GM10248 (cell line): ENCODE data around the gene IER5L.
"Not testable (repeated sequence)": the region's sequence is repeated elsewhere in the genome, so short reads cannot be mapped to it uniquely, and the experiment has no call there.

Source experiments
- CTCF ChIA-PET: fragments of 300-600 bp; sonication (Branson Sonifier 250); formaldehyde crosslinking; extraction: SDS; loops from one replicate; lab custom pipeline; 2021; ENCODE audit warnings: antibody characterized with exemption; lab: Yijun Ruan, JAX
- POLR2A ChIA-PET: fragments of 350-650 bp; sonication (Branson Sonifier 250); formaldehyde crosslinking; extraction: SDS; loops from one replicate; lab custom pipeline; 2020; ENCODE audit warnings: antibody characterized with exemption; lab: Yijun Ruan, JAX
- DNase-seq: peaks from one replicate; pipeline ENCODE4 v3.0.0; 2012; ENCODE audit errors: extremely low spot score
- TF ChIP-seq, protein P1 (sequence below): IDR thresholded peaks from 2 replicates; pipeline ENCODE4 v1.5.1; 2012; ENCODE audit warnings: mild to moderate bottlenecking, low read depth; ENCODE audit errors: extremely low read depth, missing control alignments, control extremely low read depth

IER5L gene

DNA sequence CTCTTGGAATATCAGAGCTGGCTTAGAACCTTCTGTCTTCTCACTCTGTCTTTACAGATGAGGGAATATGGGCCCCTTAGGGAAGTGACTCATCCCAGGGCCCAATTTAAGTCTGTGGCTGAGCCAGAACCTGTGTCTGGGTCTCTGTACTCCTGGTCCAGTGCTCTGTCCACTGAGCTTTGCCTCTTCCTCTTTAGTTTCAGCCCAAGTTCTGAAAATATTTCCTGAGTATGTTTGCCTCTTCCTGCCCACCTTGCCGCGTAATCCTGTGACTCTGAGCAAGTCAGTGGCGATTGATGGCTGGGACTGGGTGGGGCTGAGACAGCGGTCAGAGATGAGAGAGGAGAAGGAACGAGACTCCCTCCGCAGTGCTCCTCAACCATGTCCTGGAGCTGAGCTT, 7.8 kb downstream of the IER5L start:
- TF ChIP-seq, protein P1, sequence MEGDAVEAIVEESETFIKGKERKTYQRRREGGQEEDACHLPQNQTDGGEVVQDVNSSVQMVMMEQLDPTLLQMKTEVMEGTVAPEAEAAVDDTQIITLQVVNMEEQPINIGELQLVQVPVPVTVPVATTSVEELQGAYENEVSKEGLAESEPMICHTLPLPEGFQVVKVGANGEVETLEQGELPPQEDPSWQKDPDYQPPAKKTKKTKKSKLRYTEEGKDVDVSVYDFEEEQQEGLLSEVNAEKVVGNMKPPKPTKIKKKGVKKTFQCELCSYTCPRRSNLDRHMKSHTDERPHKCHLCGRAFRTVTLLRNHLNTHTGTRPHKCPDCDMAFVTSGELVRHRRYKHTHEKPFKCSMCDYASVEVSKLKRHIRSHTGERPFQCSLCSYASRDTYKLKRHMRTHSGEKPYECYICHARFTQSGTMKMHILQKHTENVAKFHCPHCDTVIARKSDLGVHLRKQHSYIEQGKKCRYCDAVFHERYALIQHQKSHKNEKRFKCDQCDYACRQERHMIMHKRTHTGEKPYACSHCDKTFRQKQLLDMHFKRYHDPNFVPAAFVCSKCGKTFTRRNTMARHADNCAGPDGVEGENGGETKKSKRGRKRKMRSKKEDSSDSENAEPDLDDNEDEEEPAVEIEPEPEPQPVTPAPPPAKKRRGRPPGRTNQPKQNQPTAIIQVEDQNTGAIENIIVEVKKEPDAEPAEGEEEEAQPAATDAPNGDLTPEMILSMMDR = no peak
- ChIA-PET CTCF (interaction anchor here (1.1 to 40.2 kb wide), 3 partner anchors 9 to 454 kb away, joined by 3 to 680 read pairs (median 4); no protein-coding TSS in a partner anchor), POLR2A (no interaction called here)
- DNase-seq = no peak

GRCh38 chr9:129166623-129167557, 11.2 kb downstream of the IER5L start:
- POLR2A ChIA-PET = interaction anchor here (0.7 to 2.4 kb wide), 2 partner anchors 11 to 21 kb away, joined by 3 to 7 read pairs; partner anchors contain the start of gene IER5L
- DNase-seq = no peak
- CTCF ChIA-PET = interaction anchor here (0.8 to 40.2 kb wide), 8 partner anchors 7 to 457 kb away, joined by 3 to 680 read pairs (median 4); no protein-coding TSS in a partner anchor
- TF ChIP-seq, protein P1 = no peak

DNA sequence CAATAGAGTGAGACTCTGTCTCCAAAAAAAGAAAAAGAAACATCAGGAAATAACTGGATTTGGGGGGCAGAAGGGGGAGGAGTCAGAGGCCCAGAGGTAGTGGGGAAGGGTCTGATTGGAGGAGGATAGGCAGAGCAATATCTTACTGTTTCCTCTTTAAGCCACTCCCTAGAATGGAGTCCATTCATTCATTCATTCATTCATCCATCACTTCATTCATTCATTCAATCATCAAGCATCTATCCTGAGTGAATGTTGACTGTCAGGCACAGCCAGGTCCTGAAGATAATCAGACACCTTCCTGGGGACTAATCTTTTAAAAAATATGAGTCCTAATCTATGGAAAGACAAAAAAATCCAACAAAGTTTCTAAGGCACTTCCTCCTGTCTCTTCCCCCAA, 12.9 kb downstream of the IER5L start:
- DNase-seq = no peak
- ChIA-PET POLR2A (no interaction called here), CTCF (interaction anchor here (1.6 to 40.2 kb wide), 3 partner anchors 9 to 28 kb away, joined by 4 to 680 read pairs (median 14); no protein-coding TSS in a partner anchor)
- TF ChIP-seq, protein P1 = no peak

DNA sequence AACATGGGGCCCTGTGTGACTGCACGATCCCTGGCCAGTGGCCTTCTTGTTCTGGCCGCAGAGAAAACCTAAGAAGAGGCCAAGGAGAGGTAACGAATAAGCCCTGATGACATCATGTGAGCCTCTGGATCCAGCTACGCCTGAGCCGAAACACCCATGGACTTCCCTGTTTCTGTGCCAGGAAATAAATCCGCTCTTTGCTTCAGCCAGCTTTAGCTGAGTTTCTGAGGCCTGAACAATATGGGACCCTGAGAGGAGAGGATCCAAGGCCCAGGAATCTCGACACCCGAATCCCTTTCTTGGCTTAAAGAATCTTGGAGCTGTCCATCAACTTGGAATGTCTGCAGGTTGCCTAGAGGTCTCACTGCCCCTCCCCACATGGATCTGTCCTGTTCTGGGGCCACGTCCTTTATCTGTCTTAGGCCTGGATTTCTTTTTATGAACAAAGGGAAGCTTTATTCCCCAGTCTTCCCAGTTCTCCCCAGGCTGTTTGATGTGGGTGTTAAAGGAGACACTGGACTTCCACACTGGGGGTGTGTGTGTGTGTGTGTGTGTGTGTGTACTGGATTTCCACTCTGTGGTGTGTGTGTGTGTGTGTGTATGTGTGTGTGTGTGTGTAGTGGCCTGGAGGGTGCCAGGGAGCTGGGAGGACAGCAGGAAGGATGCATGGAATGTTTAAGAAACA, 13.7 kb downstream of the IER5L start:
- no peak for DNase-seq
- ChIA-PET CTCF (interaction anchor here (2.9 to 40.2 kb wide), 2 partner anchors 10 to 27 kb away, joined by 14 to 680 read pairs; no protein-coding TSS in a partner anchor), POLR2A (interaction anchor here (0.7 kb wide), 1 partner anchor 1082 kb away, joined by 3 read pairs; no protein-coding TSS in a partner anchor)
- TF ChIP-seq, protein P1 = no peak

DNA sequence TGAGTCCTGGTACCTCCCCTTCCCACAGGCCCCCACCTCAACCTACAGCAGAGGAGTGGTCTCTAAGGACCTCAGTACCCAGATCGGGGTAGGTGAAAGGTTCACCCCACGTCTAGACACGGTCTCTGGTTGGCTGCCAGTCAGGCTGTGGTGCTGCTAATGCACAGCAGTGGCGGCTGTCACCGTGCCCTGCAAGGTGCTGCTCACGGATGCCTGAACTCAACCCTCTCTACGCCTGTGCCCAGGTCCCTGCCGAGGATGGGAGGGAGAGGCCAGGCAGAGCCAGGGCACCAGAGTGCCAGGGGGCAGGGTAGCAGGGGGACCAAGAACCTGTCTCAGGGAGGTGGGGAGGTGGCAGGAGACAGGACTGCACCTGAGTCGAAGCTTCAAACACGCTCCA, 14.3 kb downstream of the IER5L start:
- DNase-seq = no peak
- ChIA-PET POLR2A (no interaction called here), CTCF (interaction anchor here (2.9 to 40.2 kb wide), 2 partner anchors 11 to 27 kb away, joined by 14 to 680 read pairs; no protein-coding TSS in a partner anchor)
- TF ChIP-seq, protein P1 = no peak

- POLR2A ChIA-PET = interaction anchor here (0.5 kb wide), 1 partner anchor 470 kb away, joined by 3 read pairs; no protein-coding TSS in a partner anchor
- CTCF ChIA-PET = interaction anchor here (2.9 to 40.2 kb wide), 2 partner anchors 11 to 26 kb away, joined by 14 to 680 read pairs; no protein-coding TSS in a partner anchor
- not testable (repeated sequence) for DNase-seq
Observed at GRCh38 chr9:129163198-129163670, 14.8 kb downstream of the IER5L start.
